MCF 10A (cell line): ENCODE results near the gene UVSSA. TPM values are rescaled to one million over a fixed set of nuclear protein-coding genes. Genes with fewer than 3 reads are reported as not detected.
A peak's percentile ranks its signal among the peaks of the same experiment; 100 is the strongest.

ENCODE experiments used
- Bru-seq: library from RNA; stranded (reverse); fragments of 400-500 nt; gene quantifications from one replicate; lab custom pipeline; 2021; lab: Mats Ljungman, UMichigan
- BruChase-seq, 2 experiments: library from RNA; stranded (reverse); fragments of 400-500 nt; gene quantifications; one replicate each; lab custom pipeline; 2021; lab: Mats Ljungman, UMichigan
- BruUV-seq: library from RNA; stranded (reverse); fragments of 400-500 nt; replicated peaks from 2 replicates; lab custom pipeline; 2021; lab: Mats Ljungman, UMichigan
- CTCF ChIA-PET: fragments of 300-600 bp; sonication (Branson Sonifier 250); formaldehyde crosslinking; extraction: SDS; loops from one replicate; lab custom pipeline; 2021; ENCODE audit warnings: antibody characterized with exemption, inconsistent platforms; lab: Yijun Ruan, JAX
- POLR2A ChIA-PET: fragments of 300-600, 350-650 bp; sonication (Branson Sonifier 250); formaldehyde crosslinking; extraction: SDS; loops from one replicate; lab custom pipeline; 2020; ENCODE audit warnings: antibody characterized with exemption, inconsistent platforms; lab: Yijun Ruan, JAX
- DNase-seq: peaks from one replicate; pipeline ENCODE4 v3.0.0-alpha.2; 2018; ENCODE audit not compliant: unreplicated experiment
- H3K27ac Mint-ChIP-seq: one replicate; pipeline ENCODE4 v1.8.0; 2022; ENCODE audit warnings: mild to moderate bottlenecking, low read depth, mixed read lengths; ENCODE audit not compliant: unreplicated experiment
- H3K27me3 Mint-ChIP-seq: one replicate; pipeline ENCODE4 v1.8.0; 2022; ENCODE audit warnings: mixed read lengths; ENCODE audit not compliant: insufficient read depth, unreplicated experiment
- H3K36me3 Mint-ChIP-seq: one replicate; pipeline ENCODE4 v1.8.0; 2022; ENCODE audit warnings: mild to moderate bottlenecking, moderate library complexity, mixed read lengths; ENCODE audit not compliant: insufficient read depth, unreplicated experiment
- H3K4me1 Mint-ChIP-seq: one replicate; pipeline ENCODE4 v1.8.0; 2022; ENCODE audit warnings: mixed read lengths; ENCODE audit not compliant: insufficient read depth, unreplicated experiment
- H3K4me3 Mint-ChIP-seq: one replicate; pipeline ENCODE4 v1.8.0; 2022; ENCODE audit warnings: mild to moderate bottlenecking, moderate library complexity, mixed read lengths; ENCODE audit not compliant: unreplicated experiment
- H3K9me3 Mint-ChIP-seq: one replicate; pipeline ENCODE4 v1.8.0; 2022; ENCODE audit warnings: mixed read lengths; ENCODE audit not compliant: unreplicated experiment
- intact Hi-C: fragments of 100-400 bp; cut with micrococcal nuclease; formaldehyde crosslinking; loops from 2 replicates; pipeline ENCODE4 v1.14.1; 2022
- long read RNA-seq: library from polyadenylated mRNA; stranded (forward); transcript quantifications from one replicate; pipeline ENCODE4 v2.0.0, GENCODE V29; 2022
- total RNA-seq: library from RNA; stranded (reverse); gene quantifications from 2 replicates; pipeline ENCODE4 v1.2.3, GENCODE V29; 2022
- TF ChIP-seq, protein P1 (sequence below): fragments of 200-600 bp; IDR thresholded peaks from one replicate; pipeline ENCODE4 v1.8.0; 2022; ENCODE audit warnings: antibody characterized with exemption, mild to moderate bottlenecking; ENCODE audit not compliant: unreplicated experiment

UVSSA gene, protein sequence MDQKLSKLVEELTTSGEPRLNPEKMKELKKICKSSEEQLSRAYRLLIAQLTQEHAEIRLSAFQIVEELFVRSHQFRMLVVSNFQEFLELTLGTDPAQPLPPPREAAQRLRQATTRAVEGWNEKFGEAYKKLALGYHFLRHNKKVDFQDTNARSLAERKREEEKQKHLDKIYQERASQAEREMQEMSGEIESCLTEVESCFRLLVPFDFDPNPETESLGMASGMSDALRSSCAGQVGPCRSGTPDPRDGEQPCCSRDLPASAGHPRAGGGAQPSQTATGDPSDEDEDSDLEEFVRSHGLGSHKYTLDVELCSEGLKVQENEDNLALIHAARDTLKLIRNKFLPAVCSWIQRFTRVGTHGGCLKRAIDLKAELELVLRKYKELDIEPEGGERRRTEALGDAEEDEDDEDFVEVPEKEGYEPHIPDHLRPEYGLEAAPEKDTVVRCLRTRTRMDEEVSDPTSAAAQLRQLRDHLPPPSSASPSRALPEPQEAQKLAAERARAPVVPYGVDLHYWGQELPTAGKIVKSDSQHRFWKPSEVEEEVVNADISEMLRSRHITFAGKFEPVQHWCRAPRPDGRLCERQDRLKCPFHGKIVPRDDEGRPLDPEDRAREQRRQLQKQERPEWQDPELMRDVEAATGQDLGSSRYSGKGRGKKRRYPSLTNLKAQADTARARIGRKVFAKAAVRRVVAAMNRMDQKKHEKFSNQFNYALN
- total RNA-seq (41.1 and 43.6 TPM in 2 replicates), Bru-seq, nascent RNA (percentile 68 among the genes with signal in this experiment), BruChase-seq, experiment 1, labeled RNA remaining after a 6-hour chase (percentile 93 among the genes with signal in this experiment), BruChase-seq, experiment 2, labeled RNA remaining after a 2-hour chase (percentile 84 among the genes with signal in this experiment)
- long read RNA-seq, partial matches to known transcripts = 3 of 30 reads
- long read RNA-seq, other reads (novel, unspliced or antisense) = 21 of 30 reads

DNA sequence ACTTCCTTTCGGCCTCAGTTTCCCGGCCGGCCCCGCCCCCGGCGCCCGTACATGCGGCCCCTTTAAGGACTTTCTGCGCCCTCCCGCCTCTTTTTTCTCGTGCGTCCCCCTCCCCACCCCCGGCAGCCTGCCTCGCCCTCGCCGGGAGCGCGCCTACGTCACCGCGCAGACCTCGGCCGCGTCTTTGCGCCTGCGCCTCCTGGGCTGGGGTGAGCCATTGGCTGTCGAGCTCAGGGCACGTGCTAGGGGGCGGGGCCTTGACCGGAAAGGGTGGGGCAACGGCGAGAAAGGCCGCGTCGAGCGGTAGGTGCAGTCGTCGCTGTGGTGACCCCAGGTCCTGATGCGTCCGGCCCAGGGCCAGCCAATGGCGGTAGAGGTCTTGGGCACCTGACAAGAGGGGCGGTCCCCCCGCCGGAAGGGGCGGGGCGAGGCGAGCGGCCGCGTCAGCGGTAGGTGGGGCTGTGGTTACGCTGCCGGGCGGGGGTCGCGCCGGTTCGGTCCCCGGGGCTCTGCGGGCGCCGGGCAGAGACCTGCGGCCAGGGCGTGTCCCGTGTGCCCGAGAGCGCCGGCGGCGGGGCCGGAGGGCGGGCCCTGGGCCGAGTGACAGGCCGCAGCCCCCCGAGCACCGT, at the start of gene UVSSA:
Gene UVSSA (plus strand): TSS at position 428 of the 629 bp plus-strand sequence. CDS start 884 bp downstream, outside the sequence.
- intact Hi-C loops = loop anchor here (1.0 to 10.0 kb wide), 6 partner anchors 45 to 378 kb away; partner anchors contain the start of genes CTBP1, TACC3 and TMEM129
- H3K27me3 Mint-ChIP-seq = no peaks in the 10 kb centered on the region
- H3K9me3 Mint-ChIP-seq = no peaks in the 10 kb centered on the region
- DNase-seq = peak; percentile 99
- ChIA-PET CTCF (interaction anchor here (0.6 to 2.6 kb wide), 8 partner anchors 9 to 217 kb away, joined by 4 to 12 read pairs (median 6); partner anchors contain the start of gene MAEA), POLR2A (interaction anchor here (0.7 to 4.7 kb wide), 20 partner anchors 17 to 442 kb away, joined by 3 to 112 read pairs (median 5); partner anchors contain the start of genes CTBP1, MAEA and SLBP)
- H3K27ac Mint-ChIP-seq = peak within 1 kb of the TSS; percentile 83
- H3K36me3 Mint-ChIP-seq = peaks cover 20% of the 10 kb centered on the region
- TF ChIP-seq, protein P1, sequence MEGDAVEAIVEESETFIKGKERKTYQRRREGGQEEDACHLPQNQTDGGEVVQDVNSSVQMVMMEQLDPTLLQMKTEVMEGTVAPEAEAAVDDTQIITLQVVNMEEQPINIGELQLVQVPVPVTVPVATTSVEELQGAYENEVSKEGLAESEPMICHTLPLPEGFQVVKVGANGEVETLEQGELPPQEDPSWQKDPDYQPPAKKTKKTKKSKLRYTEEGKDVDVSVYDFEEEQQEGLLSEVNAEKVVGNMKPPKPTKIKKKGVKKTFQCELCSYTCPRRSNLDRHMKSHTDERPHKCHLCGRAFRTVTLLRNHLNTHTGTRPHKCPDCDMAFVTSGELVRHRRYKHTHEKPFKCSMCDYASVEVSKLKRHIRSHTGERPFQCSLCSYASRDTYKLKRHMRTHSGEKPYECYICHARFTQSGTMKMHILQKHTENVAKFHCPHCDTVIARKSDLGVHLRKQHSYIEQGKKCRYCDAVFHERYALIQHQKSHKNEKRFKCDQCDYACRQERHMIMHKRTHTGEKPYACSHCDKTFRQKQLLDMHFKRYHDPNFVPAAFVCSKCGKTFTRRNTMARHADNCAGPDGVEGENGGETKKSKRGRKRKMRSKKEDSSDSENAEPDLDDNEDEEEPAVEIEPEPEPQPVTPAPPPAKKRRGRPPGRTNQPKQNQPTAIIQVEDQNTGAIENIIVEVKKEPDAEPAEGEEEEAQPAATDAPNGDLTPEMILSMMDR = no peak
- peaks cover 32% of the 10 kb centered on the region for H3K4me1 Mint-ChIP-seq
- H3K4me3 Mint-ChIP-seq = peak within 1 kb of the TSS; percentile 89
- BruUV-seq = no TSS peak

DNA sequence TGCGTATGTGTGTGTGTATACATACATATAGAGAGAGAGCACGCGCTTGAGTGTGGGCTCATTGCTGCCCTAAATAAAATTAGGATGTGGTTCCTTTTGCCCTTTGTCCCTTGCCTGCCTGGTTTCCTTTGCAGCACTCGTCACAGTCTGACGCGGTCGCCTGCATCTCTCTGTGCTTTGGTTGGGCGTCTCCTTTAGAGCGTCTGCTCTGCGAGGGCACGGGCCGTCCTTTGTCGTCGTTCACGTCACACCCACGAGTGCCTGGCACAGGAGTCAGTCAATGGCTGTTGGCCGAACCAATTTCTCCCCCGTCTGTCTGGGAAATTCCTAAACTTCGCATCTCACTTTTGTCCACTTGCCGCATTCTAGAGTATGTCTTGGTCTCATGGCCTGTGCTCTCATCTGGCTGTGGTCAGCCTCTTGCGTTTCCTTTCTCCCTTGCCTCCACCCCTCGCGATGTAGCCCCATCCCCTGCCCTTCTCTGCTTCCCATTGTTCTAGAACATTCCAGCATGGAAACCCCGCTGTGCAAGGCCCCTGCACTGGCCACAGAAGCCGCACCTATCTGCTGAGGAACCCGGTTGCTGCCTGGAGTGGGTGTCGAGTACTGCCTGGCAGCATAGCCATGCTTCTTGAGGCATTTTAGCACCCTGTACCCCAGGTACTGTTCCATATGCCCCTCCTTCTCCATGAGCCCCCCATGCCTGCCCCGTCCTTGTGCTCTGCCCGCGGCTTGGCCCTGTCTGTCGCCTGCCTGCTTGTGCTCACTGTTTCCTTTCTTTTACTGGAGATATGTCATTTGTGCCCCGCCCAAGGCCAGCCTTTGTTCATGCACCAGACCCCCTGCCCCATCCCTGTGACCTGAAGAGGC, 49.3 kb upstream of the UVSSA start:
- Mint-ChIP-seq H3K4me1 (peaks cover 36% of the 10 kb centered on the region), H3K9me3 (no peaks in the 10 kb centered on the region), H3K27me3 (no peaks in the 10 kb centered on the region), H3K36me3 (peaks cover 34% of the 10 kb centered on the region), H3K27ac (peak overlapping the region; percentile 83), H3K4me3 (no peak overlapping the region)
- CTCF ChIA-PET = interaction anchor here (0.5 kb wide), 1 partner anchor 30 kb away, joined by 3 read pairs; no protein-coding TSS in a partner anchor
- no TSS peak for BruUV-seq
- POLR2A ChIA-PET = no interaction called here
- intact Hi-C loops = no loop called here
- DNase-seq = no peak
- TF ChIP-seq, protein P1 = no peak

DNA sequence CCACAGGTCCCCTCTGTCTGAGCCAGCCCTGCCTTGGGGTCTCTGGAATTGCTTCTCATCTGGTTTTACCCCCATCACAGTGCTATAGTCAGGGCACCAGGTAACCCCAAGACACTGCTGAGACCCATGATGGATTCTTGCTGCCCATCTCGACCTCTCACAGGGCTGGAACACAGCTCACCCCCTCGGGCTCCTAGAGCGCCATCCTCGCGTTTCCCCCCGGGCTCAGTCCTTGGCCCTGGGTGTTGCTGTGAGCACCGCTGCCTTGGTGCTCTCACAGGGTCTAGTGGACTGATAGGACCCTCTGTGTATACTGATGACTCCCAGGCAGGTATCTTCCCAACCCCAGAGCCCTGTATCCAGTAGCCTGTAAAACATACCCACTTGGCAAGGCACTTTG, 48.5 kb upstream of the UVSSA start:
- ChIA-PET CTCF (interaction anchor here (0.5 kb wide), 1 partner anchor 29 kb away, joined by 3 read pairs; no protein-coding TSS in a partner anchor), POLR2A (interaction anchor here (4.0 kb wide), 1 partner anchor 8 kb away, joined by 87 read pairs; the partner anchor contains the start of gene MAEA)
- intact Hi-C loops = no loop called here
- H3K4me1 Mint-ChIP-seq = peaks cover 36% of the 10 kb centered on the region
- TF ChIP-seq, protein P1 = no peak
- H3K4me3 Mint-ChIP-seq = no peak overlapping the region
- no peak for DNase-seq
- peaks cover 31% of the 10 kb centered on the region for H3K36me3 Mint-ChIP-seq
- no peaks in the 10 kb centered on the region for H3K27me3 Mint-ChIP-seq
- H3K9me3 Mint-ChIP-seq = no peaks in the 10 kb centered on the region
- H3K27ac Mint-ChIP-seq = no peak overlapping the region
- BruUV-seq = no TSS peak
